CD4-positive, CD25-positive, alpha-beta regulatory T cell (primary cell): Measurements from ENCODE around the gene AMMECR1L. TPM values are rescaled to one million over a fixed set of nuclear protein-coding genes. Genes with fewer than 3 reads are reported as not detected.

Experiments
- polyA plus RNA-seq, 4 donors: library from polyadenylated mRNA; unstranded; fragments of 300-500 nt; fragmentation: Illumina TruSeq; gene quantifications; one replicate each; pipeline ENCODE4 v1.2.3, GENCODE V29; 2021
- total RNA-seq: library from RNA; stranded (reverse); gene quantifications from one replicate; pipeline ENCODE4 v1.2.3, GENCODE V29; 2022

The AMMECR1L gene
- total and polyA plus RNA-seq, 5 donors from 2014 or later: 3.3 to 14.0 (median 6.4) TPM

Other genes with a start within 250 kb of the AMMECR1L start
- gene GPR17, start 239.8 kb downstream of the AMMECR1L start, total RNA-seq: not detected
- gene GPR17, start 239.8 kb downstream of the AMMECR1L start, polyA plus RNA-seq: not detected
- gene LIMS2, start 210.4 kb downstream of the AMMECR1L start, total RNA-seq: 10.8 TPM
- gene LIMS2, start 210.4 kb downstream of the AMMECR1L start, polyA plus RNA-seq: 10 to 100 TPM; 12.6 to 23.8 (median 15.7) TPM
- gene SFT2D3, start 184.5 kb downstream of the AMMECR1L start, total RNA-seq: 7.6 TPM
- 1 to 10 TPM; 1.4 to 4.5 (median 2.6) TPM for gene SFT2D3, start 184.5 kb downstream of the AMMECR1L start, polyA plus RNA-seq
- gene WDR33, start 74.8 kb downstream of the AMMECR1L start, total RNA-seq: 71.4 TPM
- gene WDR33, start 74.8 kb downstream of the AMMECR1L start, polyA plus RNA-seq: 10 to 100 TPM; 31.5 to 42.5 (median 34.0) TPM
- 25.3 TPM for gene POLR2D, start 27.8 kb downstream of the AMMECR1L start, total RNA-seq
- gene POLR2D, start 27.8 kb downstream of the AMMECR1L start, polyA plus RNA-seq: 10 to 100 TPM; 31.8 to 44.1 (median 36.0) TPM
- gene SAP130, start 142.1 kb upstream of the AMMECR1L start, total RNA-seq: 38.0 TPM
- 10 to 100 TPM in 1 of 4 donors, 1 to 10 TPM in 3; 4.8 to 12.4 (median 6.2) TPM for gene SAP130, start 142.1 kb upstream of the AMMECR1L start, polyA plus RNA-seq
- 41.1 TPM for gene UGGT1, start 205.2 kb upstream of the AMMECR1L start, total RNA-seq
- 10 to 100 TPM in 3 of 4 donors, 1 to 10 TPM in 1; 9.0 to 14.5 (median 12.7) TPM for gene UGGT1, start 205.2 kb upstream of the AMMECR1L start, polyA plus RNA-seq